HCT116 (cell line): ENCODE results near the gene NEUROG1. TPM values are rescaled to one million over a fixed set of nuclear protein-coding genes. Genes with fewer than 3 reads are reported as not detected.
A peak's percentile ranks its signal among the peaks of the same experiment; 100 is the strongest.

Experiments
- ATAC-seq: fragments of 200-7000 bp; cut with Tn5 transposase; 2 replicates; pipeline ENCODE4 v1.9.1; 2020; ENCODE audit warnings: mild to moderate bottlenecking, moderate library complexity
- BruUV-seq: library from RNA; stranded (reverse); fragments of 400-500 nt; replicated peaks from 2 replicates; lab custom pipeline; 2021; lab: Mats Ljungman, UMichigan
- CTCF ChIA-PET: fragments of 300-600 bp; sonication (Branson Sonifier 250); formaldehyde crosslinking; loops from one replicate; lab custom pipeline; 2021; ENCODE audit warnings: antibody characterized with exemption; lab: Charles Lee
- POLR2A ChIA-PET: fragments of 300-600, 350-600 bp; sonication (Branson Sonifier 250); formaldehyde crosslinking; loops from one replicate; lab custom pipeline; 2021; ENCODE audit warnings: antibody characterized with exemption; lab: Charles Lee
- RAD21 ChIA-PET, 2 experiments: fragments of 300-600 bp; sonication (Branson Sonifier 250); formaldehyde crosslinking; loops; one replicate each; lab custom pipeline; 2023; ENCODE audit warnings: low total read pairs in 2 of 2; ENCODE audit not compliant: uncharacterized antibody in 2 of 2, unreplicated experiment in 2 of 2, low non-redundant PET in 1 of 2; lab: Charles Lee
- DNase-seq: peaks from one replicate; pipeline ENCODE4 v3.0.0-alpha.2; 2010; ENCODE audit warnings: low read depth, low spot score
- H2AFZ ChIP-seq: fragments of 200-600 bp; shearing (Covaris generic), sonication (generic); 2 replicates; pipeline ENCODE4 v1.6.1; 2017; ENCODE audit warnings: low read depth, mixed run types, mixed read lengths, antibody characterized with exemption, low read length; ENCODE audit not compliant: poor library complexity, severe bottlenecking
- H3K27ac ChIP-seq: 2 replicates; pipeline ENCODE4 v1.5.1; 2012; ENCODE audit warnings: low read depth, low read length
- H3K27me3 ChIP-seq: fragments of 200-600 bp; sonication (generic); 2 replicates; pipeline ENCODE4 v1.6.1; 2016; ENCODE audit warnings: mixed run types, low read length, mixed read lengths; ENCODE audit not compliant: insufficient read depth
- H3K36me3 ChIP-seq, 2 experiments: fragments of 200-500 bp in 1 of 2; fragments of 200-600 bp in 1 of 2; sonication (Bioruptor generic) in 1 of 2; sonication (generic) in 1 of 2; 2 replicates each; pipeline versions ENCODE4 v1.5.1 to v1.6.1; 2014 to 2016; ENCODE audit warnings: low read length in 2 of 2, inconsistent platforms in 1 of 2, mixed read lengths in 1 of 2, mixed run types in 1 of 2; ENCODE audit not compliant: insufficient read depth in 2 of 2, control insufficient read depth in 1 of 2
- H3K4me1 ChIP-seq, 2 experiments: fragments of 200-600 bp in 1 of 2; sonication (generic) in 1 of 2; 2 replicates each; pipeline versions ENCODE4 v1.5.1 to v1.6.1; 2012 to 2017; ENCODE audit warnings: low read length in 2 of 2, inconsistent platforms in 1 of 2, mild to moderate bottlenecking in 1 of 2, mixed read lengths in 1 of 2, mixed run types in 1 of 2, moderate library complexity in 1 of 2; ENCODE audit not compliant: insufficient read depth in 2 of 2, control insufficient read depth in 1 of 2
- H3K4me2 ChIP-seq: fragments of 200-600 bp; sonication (generic); 2 replicates; pipeline ENCODE4 v1.6.1; 2017; ENCODE audit warnings: mixed run types, low read length, mixed read lengths
- H3K4me3 ChIP-seq, 2 experiments: fragments of 200-600 bp in 1 of 2; sonication (generic) in 1 of 2; replicated peaks in 1 of 2; 2 replicates each; pipeline ENCODE4 v1.5.1; 2011 to 2016; ENCODE audit warnings: low read length in 2 of 2, control low read depth in 1 of 2, low read depth in 1 of 2, mild to moderate bottlenecking in 1 of 2, mixed read lengths in 1 of 2, mixed run types in 1 of 2
- H3K79me2 ChIP-seq: fragments of 200-600 bp; sonication (generic); 2 replicates; pipeline ENCODE4 v1.6.1; 2017; ENCODE audit warnings: mild to moderate bottlenecking, mixed run types, low read length, moderate library complexity, mixed read lengths; ENCODE audit not compliant: insufficient read depth
- H3K9ac ChIP-seq: fragments of 200-600 bp; sonication (generic); 2 replicates; pipeline ENCODE4 v1.6.1; 2016; ENCODE audit warnings: low read length, mixed read lengths
- H3K9me2 ChIP-seq: fragments of 200-600 bp; sonication (generic), shearing (Covaris generic); 2 replicates; pipeline ENCODE4 v1.6.1; 2017; ENCODE audit warnings: mixed run types, mild to moderate bottlenecking, moderate library complexity; ENCODE audit not compliant: insufficient read depth
- H3K9me3 ChIP-seq, 2 experiments: fragments of 200-500 bp in 1 of 2; fragments of 200-600 bp in 1 of 2; sonication (Bioruptor generic) in 1 of 2; sonication (generic) in 1 of 2; 2 replicates each; pipeline ENCODE4 v1.6.1; 2014 to 2017; ENCODE audit warnings: low read length in 2 of 2, mixed read lengths in 2 of 2, inconsistent platforms in 1 of 2, low read depth in 1 of 2, mild to moderate bottlenecking in 1 of 2, mixed run types in 1 of 2, moderate library complexity in 1 of 2; ENCODE audit not compliant: control insufficient read depth in 1 of 2, insufficient read depth in 1 of 2
- H4K20me1 ChIP-seq: fragments of 200-600 bp; sonication (generic), shearing (Covaris generic); 2 replicates; pipeline ENCODE4 v1.6.1; 2017; ENCODE audit warnings: mixed run types, mild to moderate bottlenecking, moderate library complexity; ENCODE audit not compliant: insufficient read depth
- CEBPB ChIP-seq: IDR thresholded peaks from 2 replicates; pipeline ENCODE4 v1.6.1; 2012; ENCODE audit warnings: low read depth
- EGR1 ChIP-seq: IDR thresholded peaks from 2 replicates; pipeline ENCODE4 v1.6.1; 2012; ENCODE audit warnings: low read depth
- EZH2 ChIP-seq: fragments of 200-600 bp; sonication (generic); IDR thresholded peaks from 2 replicates; pipeline ENCODE4 v1.6.1; 2017; ENCODE audit warnings: antibody characterized with exemption, mixed run types
- EZH2phosphoT487 ChIP-seq: fragments of 200-600 bp; IDR thresholded peaks from 2 replicates; pipeline ENCODE4 v1.6.1; 2018; ENCODE audit warnings: antibody characterized with exemption, borderline replicate concordance
- JUND ChIP-seq: IDR thresholded peaks from 2 replicates; pipeline ENCODE4 v1.6.1; 2012
- MAX ChIP-seq: IDR thresholded peaks from 2 replicates; pipeline ENCODE4 v1.6.1; 2012
- POLR2A ChIP-seq: IDR thresholded peaks from 2 replicates; pipeline ENCODE4 v1.7.0; 2011; ENCODE audit warnings: borderline replicate concordance; ENCODE audit not compliant: insufficient read depth, insufficient read length; ENCODE audit errors: extremely low read depth
- REST ChIP-seq: IDR thresholded peaks from 2 replicates; pipeline ENCODE4 v1.6.1; 2012; ENCODE audit warnings: low read depth
- SP1 ChIP-seq: IDR thresholded peaks from 2 replicates; pipeline ENCODE4 v1.6.1; 2012; ENCODE audit warnings: low read depth
- SRF ChIP-seq: IDR thresholded peaks from 2 replicates; pipeline ENCODE4 v1.6.1; 2012; ENCODE audit warnings: low read depth
- TCF7L2 ChIP-seq: IDR thresholded peaks from 2 replicates; pipeline ENCODE4 v1.7.0; 2011; ENCODE audit warnings: borderline replicate concordance, inconsistent platforms; ENCODE audit not compliant: insufficient read depth, insufficient read length; ENCODE audit errors: extremely low read depth
- ZBTB33 ChIP-seq: IDR thresholded peaks from 2 replicates; pipeline ENCODE4 v1.6.1; 2011; ENCODE audit warnings: mild to moderate bottlenecking, low read length, moderate library complexity; ENCODE audit not compliant: insufficient replicate concordance; ENCODE audit errors: extremely low read depth
- ZFX ChIP-seq: fragments of 450-650 bp; IDR thresholded peaks from 2 replicates; pipeline ENCODE4 v1.6.1; 2017
- ZNF274 ChIP-seq: fragments of 200-500 bp; sonication (Bioruptor generic); IDR thresholded peaks from 2 replicates; pipeline ENCODE4 v1.6.1; 2014; ENCODE audit warnings: mild to moderate bottlenecking, low read depth, low read length, inconsistent platforms
- intact Hi-C: fragments of 100-400 bp; cut with micrococcal nuclease; formaldehyde crosslinking; loops from 2 replicates; pipeline ENCODE4 v1.10.0; 2022
- total RNA-seq: library from RNA; stranded (reverse); gene quantifications from one replicate; pipeline ENCODE4 v1.2.1, GENCODE V29; 2021; ENCODE audit not compliant: unreplicated experiment

Gene NEUROG1
- total RNA-seq, 1 experiment from 2014 or later: not detected

GRCh38 chr5:135498637-135498995 lies 37.1 kb downstream of the NEUROG1 start:
- intact Hi-C loops: no loop called here
- ATAC-seq (no peak), DNase-seq (no peak)
- no peaks in the 10 kb centered on the region for H3K79me2 ChIP-seq
- ChIA-PET POLR2A (no interaction called here), CTCF (no interaction called here), RAD21 (no interaction called here)
- H3K27ac ChIP-seq: no peak overlapping the region
- no peaks in the 10 kb centered on the region for H3K36me3 ChIP-seq
- H3K9ac ChIP-seq: no peak overlapping the region
- H3K4me2 ChIP-seq: no peak overlapping the region
- peaks cover 0 to 18% of the 10 kb centered on the region in 2 experiments; a peak in 2 of 4 replicates for H3K4me1 ChIP-seq
- H3K4me3 ChIP-seq: no peak overlapping the region
- no peak for TF ChIP-seq ZNF274
- TF ChIP-seq TCF7L2: no peak
- no peaks in the 10 kb centered on the region for H3K9me2 ChIP-seq
- H3K27me3 ChIP-seq: peaks cover 4% of the 10 kb centered on the region; the same call in 1 of the 2 replicates
- no peaks in the 10 kb centered on the region for H4K20me1 ChIP-seq
- no peaks in the 10 kb centered on the region for H3K9me3 ChIP-seq
- BruUV-seq: no TSS peak
- no peak overlapping the region for H2AFZ ChIP-seq

- ATAC-seq: 0 out of 2 replicates have a peak, but pooled peaks have one; percentile 20
- Histone ChIP-seq H3K9me3 (no peaks in the 10 kb centered on the region), H3K36me3 (no peaks in the 10 kb centered on the region), H3K4me3 (no peak overlapping the region), H4K20me1 (no peaks in the 10 kb centered on the region), H3K79me2 (no peaks in the 10 kb centered on the region), H3K4me2 (no peak overlapping the region), H3K9me2 (no peaks in the 10 kb centered on the region), H3K4me1 (peaks cover 0 to 23% of the 10 kb centered on the region in 2 experiments; a peak in 2 of 4 replicates), H2AFZ (no peak overlapping the region), H3K9ac (no peak overlapping the region), H3K27me3 (peaks cover 4% of the 10 kb centered on the region; the same call in 1 of the 2 replicates), H3K27ac (no peak overlapping the region)
- ChIA-PET POLR2A (no interaction called here), CTCF (interaction anchor here (1.2 kb wide), 1 partner anchor 37 kb away, joined by 4 read pairs; no protein-coding TSS in a partner anchor), RAD21 (interaction anchor here in 1 of 2 experiments (0.6 kb wide), 1 partner anchor 62 kb away, joined by 3 read pairs; no protein-coding TSS in a partner anchor)
- no TSS peak for BruUV-seq
- DNase-seq: no peak
- intact Hi-C loops: no loop called here
- TF ChIP-seq EZH2phosphoT487 (no peak), EZH2 (no peak), POLR2A (no peak), EGR1 (no peak), SRF (no peak), SP1 (no peak), ZBTB33 (no peak), JUND (no peak), ZFX (no peak), MAX (no peak), CEBPB (no peak), REST (no peak)
Measured at GRCh38 chr5:135497971-135498636, 37.7 kb downstream of the NEUROG1 start.
